Coronary artery (tissue), 2 donors: ENCODE data around the gene C4orf50.

Source experiments
- DNase-seq: peaks from one replicate; pipeline ENCODE4 v3.0.0-alpha.2; 2017; ENCODE audit warnings: low spot score
- H3K27ac ChIP-seq, 2 donors: fragments of 200-600 bp; sonication (generic); one replicate each; pipeline ENCODE4 v1.5.1; 2016 to 2019
- H3K4me3 ChIP-seq: fragments of 200-600 bp; sonication (generic); 2 replicates; pipeline ENCODE4 v1.5.1; 2016; ENCODE audit warnings: mild to moderate bottlenecking, moderate library complexity
- TF ChIP-seq, protein P1 (sequence below): fragments of 200-600 bp; sonication (generic); IDR thresholded peaks from one replicate; pipeline ENCODE4 v1.5.1; 2019; ENCODE audit warnings: antibody characterized with exemption

C4orf50 gene

DNA sequence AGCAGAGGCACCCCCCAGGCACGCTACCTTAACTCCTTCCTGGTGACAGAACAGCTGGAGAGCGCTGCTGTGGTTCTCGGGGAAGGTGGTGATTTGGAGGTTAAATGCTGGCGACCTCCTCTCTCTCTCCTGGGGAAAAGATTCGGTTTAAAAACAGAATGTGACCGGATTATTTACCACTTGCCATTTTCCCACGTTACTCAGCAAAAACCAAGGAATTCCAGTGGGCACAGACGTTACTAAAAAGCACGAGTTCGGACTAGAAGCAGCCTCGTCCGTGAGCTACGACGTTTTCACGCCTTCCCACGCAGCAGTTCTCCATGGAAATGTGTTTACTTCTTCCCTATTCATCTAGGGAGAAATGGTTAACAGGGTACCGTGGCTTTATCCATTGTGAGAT, 32.3 kb upstream of the C4orf50 start:
- DNase-seq: no peak
- no peak overlapping the region for H3K4me3 ChIP-seq
- TF ChIP-seq, protein P1, sequence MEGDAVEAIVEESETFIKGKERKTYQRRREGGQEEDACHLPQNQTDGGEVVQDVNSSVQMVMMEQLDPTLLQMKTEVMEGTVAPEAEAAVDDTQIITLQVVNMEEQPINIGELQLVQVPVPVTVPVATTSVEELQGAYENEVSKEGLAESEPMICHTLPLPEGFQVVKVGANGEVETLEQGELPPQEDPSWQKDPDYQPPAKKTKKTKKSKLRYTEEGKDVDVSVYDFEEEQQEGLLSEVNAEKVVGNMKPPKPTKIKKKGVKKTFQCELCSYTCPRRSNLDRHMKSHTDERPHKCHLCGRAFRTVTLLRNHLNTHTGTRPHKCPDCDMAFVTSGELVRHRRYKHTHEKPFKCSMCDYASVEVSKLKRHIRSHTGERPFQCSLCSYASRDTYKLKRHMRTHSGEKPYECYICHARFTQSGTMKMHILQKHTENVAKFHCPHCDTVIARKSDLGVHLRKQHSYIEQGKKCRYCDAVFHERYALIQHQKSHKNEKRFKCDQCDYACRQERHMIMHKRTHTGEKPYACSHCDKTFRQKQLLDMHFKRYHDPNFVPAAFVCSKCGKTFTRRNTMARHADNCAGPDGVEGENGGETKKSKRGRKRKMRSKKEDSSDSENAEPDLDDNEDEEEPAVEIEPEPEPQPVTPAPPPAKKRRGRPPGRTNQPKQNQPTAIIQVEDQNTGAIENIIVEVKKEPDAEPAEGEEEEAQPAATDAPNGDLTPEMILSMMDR: no peak
- no peak overlapping the region for H3K27ac ChIP-seq

- TF ChIP-seq, protein P1: no peak
- H3K4me3 ChIP-seq: no peak overlapping the region
- no peak for DNase-seq
- no peak overlapping the region for H3K27ac ChIP-seq
Measured at GRCh38 chr4:6049985-6050384, 31.8 kb upstream of the C4orf50 start.

DNA sequence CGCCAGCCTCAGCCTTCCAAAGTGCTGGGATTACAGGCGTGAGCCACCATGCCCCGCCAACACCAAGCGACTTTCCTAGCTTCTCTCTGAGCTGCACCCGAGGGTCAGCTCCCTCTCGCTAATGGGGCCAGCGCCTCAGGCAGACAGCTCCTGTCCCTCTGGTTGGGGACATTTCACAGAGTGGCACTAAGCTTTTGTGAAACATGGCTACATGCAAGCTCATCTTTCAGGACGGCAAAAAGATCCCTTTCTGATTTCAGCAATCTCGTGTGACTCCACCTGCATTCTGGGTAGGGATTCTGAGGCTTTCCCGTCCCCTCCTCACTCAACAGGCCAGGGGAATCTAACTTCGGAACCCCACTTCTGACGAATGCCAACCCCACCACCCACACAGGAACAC, 31.0 kb upstream of the C4orf50 start:
- TF ChIP-seq, protein P1: no peak
- DNase-seq: no peak
- H3K27ac ChIP-seq: no peak overlapping the region
- H3K4me3 ChIP-seq: no peak overlapping the region

GRCh38 chr4:6048537-6048936, 30.3 kb upstream of the C4orf50 start:
- H3K27ac ChIP-seq: no peak overlapping the region
- DNase-seq: no peak
- H3K4me3 ChIP-seq: no peak overlapping the region
- TF ChIP-seq, protein P1: no peak

DNA sequence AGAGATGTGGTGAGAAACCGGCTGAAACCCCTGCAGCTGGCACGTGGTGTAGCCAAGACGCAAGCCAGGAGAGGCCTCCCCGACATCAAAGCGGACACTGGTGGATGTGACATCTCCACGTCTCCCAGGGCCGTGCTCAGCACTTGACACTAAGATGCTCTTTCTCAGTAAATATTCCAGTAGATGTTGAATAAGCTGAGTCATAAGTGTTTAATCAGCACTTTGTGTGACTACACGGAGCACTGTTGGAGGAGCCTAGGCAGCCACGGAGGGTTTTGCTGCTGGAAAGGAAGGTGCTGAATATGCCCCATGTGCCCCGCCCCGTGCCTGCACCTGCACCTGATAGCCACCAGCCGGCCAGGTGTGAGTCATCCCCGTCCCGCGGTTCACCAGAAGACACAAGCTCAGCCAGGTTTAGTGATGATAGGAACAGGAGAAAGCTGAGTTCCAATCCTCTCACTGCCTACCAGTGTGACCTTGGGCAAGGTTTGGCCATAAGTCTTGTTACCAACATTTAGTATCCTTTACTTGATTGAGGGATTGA, 29.0 kb upstream of the C4orf50 start:
- DNase-seq: no peak
- no peak overlapping the region for H3K27ac ChIP-seq
- TF ChIP-seq, protein P1: no peak
- no peak overlapping the region for H3K4me3 ChIP-seq

GRCh38 chr4:6046526-6047129, 28.4 kb upstream of the C4orf50 start:
- TF ChIP-seq, protein P1: no peak
- DNase-seq: no peak
- Histone ChIP-seq H3K27ac (no peak overlapping the region), H3K4me3 (no peak overlapping the region)

- DNase-seq: no peak
- H3K27ac ChIP-seq: no peak overlapping the region
- TF ChIP-seq, protein P1: no peak
- H3K4me3 ChIP-seq: no peak overlapping the region
Measured at GRCh38 chr4:6044805-6045204, 26.6 kb upstream of the C4orf50 start.
